ENCODE results near the gene TPM1. TPM values are rescaled to one million over a fixed set of nuclear protein-coding genes. Genes with fewer than 3 reads are reported as not detected.
"Not testable (repeated sequence)": the region's sequence is repeated elsewhere in the genome, so short reads cannot be mapped to it uniquely, and the experiment has no call there.

Gene TPM1
- total RNA-seq: 100 to 1,000 TPM; 126 TPM
- 135 TPM for polyA plus RNA-seq (ENCODE audit: insufficient read depth, low read depth, low replicate concordance)
- long read RNA-seq, donor 1, transcript TPM1-208 (8 exons, 943 nt): major isoform, 25 of 93 reads
- long read RNA-seq, donor 1, transcript TPM1-206 (9 exons, 1,717 nt): major isoform, 25 of 93 reads
- long read RNA-seq, donor 1, partial matches to known transcripts: 28 of 93 reads
- long read RNA-seq, donor 1, other reads (novel, unspliced or antisense): 0 of 93 reads
- long read RNA-seq, donor 2, transcript TPM1-208 (8 exons, 943 nt): major isoform, 28 of 112 reads
- long read RNA-seq, donor 2, transcript TPM1-206 (9 exons, 1,717 nt): minor isoform, 14 of 112 reads
- long read RNA-seq, donor 2, partial matches to known transcripts: 52 of 112 reads
- long read RNA-seq, donor 2, other reads (novel, unspliced or antisense): 8 of 112 reads

DNA sequence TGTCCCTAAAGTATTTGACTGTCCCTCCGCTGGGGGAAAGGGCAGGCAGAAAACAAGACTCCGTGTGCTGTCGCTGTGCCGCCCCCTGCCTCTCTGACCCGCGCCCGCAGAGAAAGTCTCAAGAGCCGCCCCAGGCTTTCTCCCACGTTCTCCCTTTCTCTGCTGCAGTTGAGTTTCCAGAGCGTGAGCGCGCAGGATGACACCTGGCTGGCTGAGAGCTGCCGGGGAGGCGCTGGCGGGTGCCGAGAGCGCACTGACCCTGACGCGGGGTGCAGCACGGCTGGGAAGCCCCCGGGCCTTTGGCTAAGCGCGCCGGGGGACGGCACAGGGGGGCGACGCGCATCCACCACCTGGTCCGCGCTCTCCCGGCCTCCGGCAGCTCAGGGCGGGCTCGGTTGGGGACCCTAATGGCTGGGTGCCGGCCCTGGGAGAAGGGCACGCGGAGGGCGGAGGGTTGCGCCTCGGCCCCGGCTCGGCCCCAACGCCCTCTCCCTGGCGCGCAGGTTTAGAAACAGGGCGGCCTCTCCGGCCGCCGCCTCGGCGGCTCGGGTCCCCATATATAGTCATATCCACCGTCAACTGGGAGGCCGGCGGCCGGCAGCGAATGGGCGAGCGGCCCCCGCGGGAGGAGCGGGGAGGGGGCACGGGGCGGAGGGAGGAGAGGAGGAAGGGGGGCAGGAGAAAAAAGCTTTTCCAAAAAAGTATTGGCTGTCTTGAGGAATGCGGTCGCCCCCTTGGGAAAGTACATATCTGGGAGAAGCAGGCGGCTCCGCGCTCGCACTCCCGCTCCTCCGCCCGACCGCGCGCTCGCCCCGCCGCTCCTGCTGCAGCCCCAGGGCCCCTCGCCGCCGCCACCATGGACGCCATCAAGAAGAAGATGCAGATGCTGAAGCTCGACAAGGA, at the start of gene TPM1:
Gene TPM1 (plus strand): TSS at position 774 of the 903 bp plus-strand sequence. CDS start 83 bp downstream, at position 857.
- H3K9me3 ChIP-seq: no peaks in the 10 kb centered on the region
- 1 to 3% methylated on average over 15 to 63 of the region's 84 CpGs for WGBS, 2 donors
- H3K4me3 ChIP-seq: peak within 1 kb of the TSS; percentile 56 to 71
- H3K27ac ChIP-seq: peak within 1 kb of the TSS; percentile 74 to 85
- no peaks in the 10 kb centered on the region for H3K36me3 ChIP-seq (ENCODE audit: low read depth, missing control alignments)
- intact Hi-C loops (cut with DNase I; ENCODE audit: low total_unique reads): loop anchor here (10.0 kb wide), 2 partner anchors 53 to 257 kb away; no protein-coding TSS in a partner anchor
- H3K4me1 ChIP-seq: no peaks in the 10 kb centered on the region
- peak; percentile 77 for DNase-seq
- H3K27me3 ChIP-seq: no peaks in the 10 kb centered on the region
- TF ChIP-seq, protein P1, sequence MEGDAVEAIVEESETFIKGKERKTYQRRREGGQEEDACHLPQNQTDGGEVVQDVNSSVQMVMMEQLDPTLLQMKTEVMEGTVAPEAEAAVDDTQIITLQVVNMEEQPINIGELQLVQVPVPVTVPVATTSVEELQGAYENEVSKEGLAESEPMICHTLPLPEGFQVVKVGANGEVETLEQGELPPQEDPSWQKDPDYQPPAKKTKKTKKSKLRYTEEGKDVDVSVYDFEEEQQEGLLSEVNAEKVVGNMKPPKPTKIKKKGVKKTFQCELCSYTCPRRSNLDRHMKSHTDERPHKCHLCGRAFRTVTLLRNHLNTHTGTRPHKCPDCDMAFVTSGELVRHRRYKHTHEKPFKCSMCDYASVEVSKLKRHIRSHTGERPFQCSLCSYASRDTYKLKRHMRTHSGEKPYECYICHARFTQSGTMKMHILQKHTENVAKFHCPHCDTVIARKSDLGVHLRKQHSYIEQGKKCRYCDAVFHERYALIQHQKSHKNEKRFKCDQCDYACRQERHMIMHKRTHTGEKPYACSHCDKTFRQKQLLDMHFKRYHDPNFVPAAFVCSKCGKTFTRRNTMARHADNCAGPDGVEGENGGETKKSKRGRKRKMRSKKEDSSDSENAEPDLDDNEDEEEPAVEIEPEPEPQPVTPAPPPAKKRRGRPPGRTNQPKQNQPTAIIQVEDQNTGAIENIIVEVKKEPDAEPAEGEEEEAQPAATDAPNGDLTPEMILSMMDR (IDR thresholded peaks at IDR 0.05): no peak
- no peak for TF ChIP-seq POLR2A (IDR thresholded peaks at IDR 0.05)

DNA sequence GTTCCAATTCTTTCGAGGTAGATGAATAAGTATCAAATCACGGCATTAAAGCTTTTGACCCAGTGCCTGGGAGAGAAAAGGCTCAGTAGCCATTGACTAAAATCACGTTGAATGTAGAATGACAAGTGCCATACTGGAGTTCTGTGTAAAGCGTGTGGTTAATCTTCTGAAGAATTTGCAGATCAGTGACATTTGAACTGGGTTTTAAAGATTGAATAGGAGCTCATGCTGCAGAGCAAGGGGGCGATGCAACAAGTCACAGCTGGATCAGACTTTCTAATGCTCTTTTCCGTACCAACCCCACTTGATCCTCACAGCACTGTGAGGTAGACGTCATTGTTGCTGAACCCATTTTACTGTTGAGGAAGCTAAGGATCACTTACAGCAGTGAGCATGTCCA, 49.5 kb upstream of the TPM1 start:
- 95 to 97% methylated on average over 7 of the region's 7 CpGs for WGBS, 2 donors
- H3K9me3 ChIP-seq: no peaks in the 10 kb centered on the region
- H3K27me3 ChIP-seq: no peaks in the 10 kb centered on the region
- DNase-seq: no peak
- H3K4me3 ChIP-seq: no peak overlapping the region
- intact Hi-C loops (cut with DNase I; ENCODE audit: low total_unique reads): no loop called here
- TF ChIP-seq POLR2A (IDR thresholded peaks at IDR 0.05): no peak
- TF ChIP-seq, protein P1 (IDR thresholded peaks at IDR 0.05): no peak
- H3K36me3 ChIP-seq (ENCODE audit: low read depth, missing control alignments): no peaks in the 10 kb centered on the region
- no peaks in the 10 kb centered on the region for H3K4me1 ChIP-seq
- H3K27ac ChIP-seq: no peak overlapping the region

DNA sequence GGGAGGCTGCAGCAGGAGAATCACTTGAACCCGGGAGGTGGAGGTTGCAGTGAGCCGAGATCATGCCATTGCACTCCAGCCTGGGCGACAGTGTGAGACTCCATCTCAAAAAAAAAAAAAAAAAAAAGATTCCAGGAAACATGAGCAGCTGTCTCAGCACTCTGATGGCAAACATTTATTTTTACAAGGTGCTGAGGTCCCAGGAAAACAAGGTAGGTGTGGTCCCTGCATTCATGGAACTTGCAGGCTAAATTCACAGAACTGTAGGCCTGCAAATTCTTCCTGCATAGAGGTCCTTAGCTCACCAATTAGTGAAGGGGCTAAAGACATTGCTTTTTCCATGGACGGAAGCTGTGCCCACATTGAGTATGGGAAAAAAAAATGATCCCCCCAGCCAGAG, 48.9 kb upstream of the TPM1 start:
- H3K36me3 ChIP-seq (ENCODE audit: low read depth, missing control alignments); H3K9me3 ChIP-seq; H3K27ac ChIP-seq; H3K27me3 ChIP-seq; intact Hi-C loops (cut with DNase I; ENCODE audit: low total_unique reads); DNase-seq; H3K4me3 ChIP-seq; H3K4me1 ChIP-seq: not testable (repeated sequence)
- WGBS, 2 donors: 70 to 90% methylated on average over 4 of the region's 4 CpGs

DNA sequence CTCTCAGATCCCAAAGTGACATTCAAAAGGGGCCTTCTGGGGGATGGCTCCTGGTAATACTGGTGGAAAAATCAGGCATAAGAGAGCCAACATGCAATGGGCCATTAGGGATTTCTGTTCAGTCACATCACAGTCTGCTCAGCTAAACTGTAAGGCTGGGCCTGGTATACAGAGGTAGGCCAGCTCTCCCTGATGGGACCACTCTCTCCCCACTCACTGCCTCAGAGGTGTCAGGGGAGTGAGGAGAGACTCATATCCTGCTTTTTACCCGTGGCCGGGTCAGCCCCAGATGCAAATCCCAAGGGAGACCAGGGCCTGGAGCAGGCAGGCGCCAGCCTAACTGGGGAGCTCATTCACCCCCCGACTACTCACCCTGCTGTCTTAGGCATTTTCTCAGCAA, 48.1 kb upstream of the TPM1 start:
- DNase-seq: no peak
- Histone ChIP-seq H3K36me3 (ENCODE audit: low read depth, missing control alignments) (no peaks in the 10 kb centered on the region), H3K27me3 (no peaks in the 10 kb centered on the region), H3K4me3 (no peak overlapping the region), H3K9me3 (no peaks in the 10 kb centered on the region), H3K4me1 (no peaks in the 10 kb centered on the region), H3K27ac (no peak overlapping the region)
- TF ChIP-seq, protein P1 (IDR thresholded peaks at IDR 0.05): no peak
- no peak for TF ChIP-seq POLR2A (IDR thresholded peaks at IDR 0.05)
- 63 to 82% methylated on average over 4 of the region's 4 CpGs for WGBS, 2 donors
- intact Hi-C loops (cut with DNase I; ENCODE audit: low total_unique reads): no loop called here
